ENCODE results near the gene OR2B2. TPM values are rescaled to one million over a fixed set of nuclear protein-coding genes. Genes with fewer than 3 reads are reported as not detected.

Gene OR2B2
- total RNA-seq, 1 experiment from 2014 or later: not detected

DNA sequence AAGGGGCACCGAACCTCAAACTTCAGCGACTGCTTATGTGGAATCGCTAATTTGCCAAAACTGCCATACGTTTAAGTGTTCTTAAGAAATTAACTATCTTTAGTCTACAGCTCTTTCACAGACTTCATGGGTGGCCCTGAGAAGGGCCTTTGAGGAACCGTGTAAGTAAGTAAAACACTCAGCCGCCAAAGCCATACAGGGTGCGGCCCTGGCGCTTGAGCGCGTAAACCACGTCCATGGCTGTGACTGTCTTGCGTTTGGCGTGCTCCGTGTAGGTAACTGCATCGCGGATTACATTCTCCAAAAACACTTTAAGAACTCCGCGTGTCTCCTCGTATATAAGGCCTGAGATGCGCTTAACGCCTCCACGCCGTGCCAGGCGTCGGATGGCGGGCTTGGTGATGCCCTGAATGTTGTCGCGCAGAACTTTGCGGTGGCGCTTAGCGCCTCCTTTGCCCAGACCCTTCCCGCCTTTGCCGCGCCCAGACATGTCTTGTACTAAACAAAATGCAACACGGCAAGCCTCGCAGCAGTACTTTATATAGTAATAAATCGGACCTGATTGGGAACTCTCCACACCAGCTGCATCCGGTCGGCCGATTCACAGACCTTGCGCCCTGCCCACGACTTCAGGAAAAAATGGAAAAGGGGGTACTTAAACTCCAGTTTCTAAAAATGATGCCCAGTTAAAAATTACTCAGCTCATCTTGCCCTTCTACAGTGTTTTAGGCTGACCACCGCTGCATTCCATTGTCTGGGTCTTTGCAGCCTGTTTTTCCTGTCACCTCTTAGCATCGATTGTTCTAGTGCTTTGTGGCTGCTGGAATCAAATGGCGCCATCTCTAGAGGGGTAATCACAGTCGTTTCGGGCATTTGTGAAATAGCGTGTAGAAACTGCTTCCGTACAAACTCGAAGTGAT lies 38.9 kb downstream of the OR2B2 start:
- H3K9me3 ChIP-seq (ENCODE audit: low read depth, low read length, poor library complexity, severe bottlenecking): no peaks in the 10 kb centered on the region
- POLR2A ChIA-PET (ENCODE audit: low non-redundant PET): interaction anchor here (0.6 to 3.1 kb wide), 5 partner anchors 17 to 1605 kb away, joined by 5 to 66 read pairs (median 12); a partner anchor contains a TSS
- CTCF ChIA-PET: no interaction called here
- intact Hi-C loops (cut with micrococcal nuclease; ENCODE audit: unreplicated experiment): loop anchor here (2.0 kb wide), 1 partner anchor 18 kb away; a partner anchor contains a TSS
- H3K36me3 ChIP-seq (ENCODE audit: insufficient read depth, low read length, poor library complexity, severe bottlenecking): no peaks in the 10 kb centered on the region
- no peak for TF ChIP-seq EZH2 (IDR thresholded peaks at IDR 0.05; ENCODE audit: borderline replicate concordance, low read depth, low read length, poor library complexity, severe bottlenecking)
- TF ChIP-seq, protein P1, sequence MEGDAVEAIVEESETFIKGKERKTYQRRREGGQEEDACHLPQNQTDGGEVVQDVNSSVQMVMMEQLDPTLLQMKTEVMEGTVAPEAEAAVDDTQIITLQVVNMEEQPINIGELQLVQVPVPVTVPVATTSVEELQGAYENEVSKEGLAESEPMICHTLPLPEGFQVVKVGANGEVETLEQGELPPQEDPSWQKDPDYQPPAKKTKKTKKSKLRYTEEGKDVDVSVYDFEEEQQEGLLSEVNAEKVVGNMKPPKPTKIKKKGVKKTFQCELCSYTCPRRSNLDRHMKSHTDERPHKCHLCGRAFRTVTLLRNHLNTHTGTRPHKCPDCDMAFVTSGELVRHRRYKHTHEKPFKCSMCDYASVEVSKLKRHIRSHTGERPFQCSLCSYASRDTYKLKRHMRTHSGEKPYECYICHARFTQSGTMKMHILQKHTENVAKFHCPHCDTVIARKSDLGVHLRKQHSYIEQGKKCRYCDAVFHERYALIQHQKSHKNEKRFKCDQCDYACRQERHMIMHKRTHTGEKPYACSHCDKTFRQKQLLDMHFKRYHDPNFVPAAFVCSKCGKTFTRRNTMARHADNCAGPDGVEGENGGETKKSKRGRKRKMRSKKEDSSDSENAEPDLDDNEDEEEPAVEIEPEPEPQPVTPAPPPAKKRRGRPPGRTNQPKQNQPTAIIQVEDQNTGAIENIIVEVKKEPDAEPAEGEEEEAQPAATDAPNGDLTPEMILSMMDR (conservative IDR thresholded peaks at IDR 0.05; ENCODE audit: low read depth, low read length): 0 out of 2 replicates have a peak, but pooled peaks have one; percentile 7
- no peaks in the 10 kb centered on the region for H3K27me3 ChIP-seq (replicated peaks; ENCODE audit: insufficient read depth, low read depth, low read length, poor library complexity)
- peak; percentile 92 for DNase-seq (ENCODE audit: low spot score)
- H3K4me3 ChIP-seq (ENCODE audit: low read depth, low read length, poor library complexity, severe bottlenecking): peak overlapping the region; percentile 62
- peaks cover 8% of the 10 kb centered on the region for H3K4me1 ChIP-seq (ENCODE audit: insufficient read depth, low read length, poor library complexity, severe bottlenecking)
- BruUV-seq (replicated peaks): no TSS peak
- H3K27ac ChIP-seq (ENCODE audit: low read depth, low read length, poor library complexity, severe bottlenecking): peak overlapping the region; percentile 93

DNA sequence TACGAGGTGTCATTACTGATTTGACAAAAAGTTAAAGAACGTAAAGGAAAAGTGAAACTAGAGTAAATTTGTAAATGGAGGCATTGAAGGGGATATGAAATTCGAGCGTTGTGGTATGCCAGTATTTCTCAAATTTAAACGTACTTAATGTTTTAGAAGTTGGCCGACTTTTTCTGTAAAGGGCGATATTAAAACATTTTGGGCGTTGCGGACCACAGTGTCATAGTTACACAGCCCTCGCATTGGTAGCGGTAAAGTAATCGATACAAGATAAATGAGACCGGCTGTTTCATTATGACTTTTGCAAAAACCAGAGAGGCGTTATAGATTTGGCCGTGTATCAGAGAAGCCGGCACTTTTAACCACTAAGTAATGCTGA lies 39.6 kb downstream of the OR2B2 start:
- ChIA-PET CTCF (no interaction called here), POLR2A (ENCODE audit: low non-redundant PET) (interaction anchor here (0.6 to 3.1 kb wide), 9 partner anchors 18 to 1673 kb away, joined by 3 to 66 read pairs (median 5); a partner anchor contains a TSS)
- Histone ChIP-seq H3K27me3 (replicated peaks; ENCODE audit: insufficient read depth, low read depth, low read length, poor library complexity) (no peaks in the 10 kb centered on the region), H3K36me3 (ENCODE audit: insufficient read depth, low read length, poor library complexity, severe bottlenecking) (no peaks in the 10 kb centered on the region), H3K4me3 (ENCODE audit: low read depth, low read length, poor library complexity, severe bottlenecking) (peak overlapping the region; percentile 62), H3K9me3 (ENCODE audit: low read depth, low read length, poor library complexity, severe bottlenecking) (no peaks in the 10 kb centered on the region), H3K27ac (ENCODE audit: low read depth, low read length, poor library complexity, severe bottlenecking) (peak overlapping the region; percentile 93), H3K4me1 (ENCODE audit: insufficient read depth, low read length, poor library complexity, severe bottlenecking) (peaks cover 12% of the 10 kb centered on the region)
- TF ChIP-seq, protein P1 (conservative IDR thresholded peaks at IDR 0.05; ENCODE audit: low read depth, low read length): no peak
- no peak for TF ChIP-seq EZH2 (IDR thresholded peaks at IDR 0.05; ENCODE audit: borderline replicate concordance, low read depth, low read length, poor library complexity, severe bottlenecking)
- no TSS peak for BruUV-seq (replicated peaks)
- intact Hi-C loops (cut with micrococcal nuclease; ENCODE audit: unreplicated experiment): loop anchor here (2.0 kb wide), 1 partner anchor 18 kb away; a partner anchor contains a TSS
- DNase-seq (ENCODE audit: low spot score): no peak

DNA sequence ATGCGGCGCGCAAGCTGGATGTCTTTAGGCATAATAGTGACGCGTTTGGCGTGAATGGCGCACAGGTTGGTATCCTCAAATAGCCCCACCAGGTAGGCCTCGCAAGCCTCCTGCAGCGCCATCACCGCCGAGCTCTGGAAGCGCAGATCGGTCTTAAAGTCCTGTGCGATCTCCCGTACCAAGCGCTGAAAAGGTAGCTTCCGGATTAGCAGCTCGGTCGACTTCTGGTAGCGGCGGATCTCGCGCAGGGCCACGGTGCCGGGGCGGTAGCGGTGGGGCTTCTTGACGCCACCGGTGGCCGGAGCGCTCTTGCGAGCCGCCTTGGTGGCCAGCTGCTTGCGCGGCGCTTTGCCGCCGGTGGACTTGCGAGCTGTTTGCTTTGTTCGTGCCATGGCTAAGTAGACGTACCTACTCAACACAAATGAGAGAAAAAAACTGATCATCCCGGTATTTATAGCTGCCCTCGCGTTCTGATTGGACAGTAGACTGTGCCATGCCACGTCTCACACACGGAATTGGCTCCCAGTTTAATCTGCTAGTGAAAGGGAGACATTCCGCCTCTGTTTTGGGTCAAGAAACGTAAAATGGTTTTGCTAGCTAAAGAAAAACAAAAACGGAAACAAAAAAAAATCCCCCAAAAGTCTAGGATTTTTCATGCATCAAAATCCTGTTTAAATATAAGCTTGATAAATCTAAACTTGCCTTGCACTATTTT lies 40.1 kb downstream of the OR2B2 start:
- Histone ChIP-seq H3K36me3 (ENCODE audit: insufficient read depth, low read length, poor library complexity, severe bottlenecking) (no peaks in the 10 kb centered on the region), H3K27ac (ENCODE audit: low read depth, low read length, poor library complexity, severe bottlenecking) (peak overlapping the region; percentile 93), H3K4me1 (ENCODE audit: insufficient read depth, low read length, poor library complexity, severe bottlenecking) (peaks cover 12% of the 10 kb centered on the region), H3K9me3 (ENCODE audit: low read depth, low read length, poor library complexity, severe bottlenecking) (no peaks in the 10 kb centered on the region), H3K27me3 (replicated peaks; ENCODE audit: insufficient read depth, low read depth, low read length, poor library complexity) (no peaks in the 10 kb centered on the region), H3K4me3 (ENCODE audit: low read depth, low read length, poor library complexity, severe bottlenecking) (peak overlapping the region; percentile 62)
- BruUV-seq (replicated peaks): TSS peak; percentile 93
- CTCF ChIA-PET: interaction anchor here (0.6 kb wide), 1 partner anchor 76 kb away, joined by 3 read pairs; no protein-coding TSS in a partner anchor
- POLR2A ChIA-PET (ENCODE audit: low non-redundant PET): interaction anchor here (0.6 to 3.1 kb wide), 14 partner anchors 18 to 1673 kb away, joined by 3 to 66 read pairs (median 4); a partner anchor contains a TSS
- peak; percentile 97 for DNase-seq (ENCODE audit: low spot score)
- intact Hi-C loops (cut with micrococcal nuclease; ENCODE audit: unreplicated experiment): loop anchor here (2.0 kb wide), 1 partner anchor 19 kb away; a partner anchor contains a TSS
- TF ChIP-seq EZH2 (IDR thresholded peaks at IDR 0.05; ENCODE audit: borderline replicate concordance, low read depth, low read length, poor library complexity, severe bottlenecking): no peak
- TF ChIP-seq, protein P1 (conservative IDR thresholded peaks at IDR 0.05; ENCODE audit: low read depth, low read length): peak; percentile 37
